Mesangial cell (primary cell): Measurements from ENCODE around the gene RCOR2. TPM values are rescaled to one million over a fixed set of nuclear protein-coding genes. Genes with fewer than 3 reads are reported as not detected.

ENCODE experiments used
- total RNA-seq: library from RNA; depleted of rRNA; stranded (reverse); fragments of >200 nt; gene quantifications from 2 replicates; pipeline ENCODE4 v1.2.3, GENCODE V29; 2015

Gene RCOR2
- total RNA-seq, result 3.1 and 6.7 TPM in 2 replicates

GRCh38 chr11:63916837-63917691, at the start of gene RCOR2:
Gene RCOR2 (minus strand): TSS chr11:63917164. CDS start chr11:63916456, 708 bp downstream.

DNA sequence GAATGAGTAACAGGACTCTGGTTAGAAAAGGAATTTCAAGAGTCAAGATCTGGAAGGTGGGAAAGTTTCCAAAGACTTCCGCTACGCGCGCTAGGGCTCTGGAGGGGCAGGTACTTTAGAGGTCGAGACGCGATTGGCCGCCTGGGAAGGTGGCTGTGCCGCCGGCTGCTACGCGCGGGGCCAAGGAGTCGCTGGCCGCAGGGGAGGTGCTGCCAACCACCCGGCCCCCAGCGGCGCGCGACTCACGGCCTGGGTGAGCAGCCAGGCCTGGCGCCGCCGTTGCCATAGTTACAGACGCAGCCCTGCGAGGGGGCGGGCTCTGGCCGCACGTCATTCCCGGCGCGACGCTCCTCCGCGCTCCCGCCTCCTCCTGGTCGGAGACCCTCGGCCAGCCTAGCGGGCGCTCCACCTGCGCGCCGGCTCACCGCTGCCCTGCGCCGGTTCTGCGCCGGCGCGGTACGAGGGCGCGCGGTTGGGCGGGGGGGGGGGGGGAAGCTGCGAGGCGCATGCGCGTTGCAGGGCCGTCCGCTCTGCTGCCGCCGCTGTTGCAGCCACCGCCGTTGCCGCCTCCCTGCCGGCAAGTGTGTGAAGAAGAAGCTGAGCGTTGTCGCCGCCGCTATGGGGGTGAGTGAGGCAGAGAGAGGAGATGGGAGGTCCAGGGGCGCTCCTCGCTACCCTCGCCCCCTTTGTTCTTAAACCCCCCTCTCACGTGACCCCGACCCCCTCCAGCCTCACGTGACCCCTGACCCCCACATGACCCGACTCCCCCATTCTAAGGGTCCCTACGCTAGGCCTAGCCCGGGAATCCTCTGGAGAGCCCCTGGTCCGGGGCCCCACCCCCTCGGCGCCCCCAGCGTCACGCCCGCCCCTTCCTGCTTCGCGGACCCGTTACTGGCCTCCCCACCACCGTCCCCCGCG, 21.8 kb upstream of the RCOR2 start, which contains the start of gene NAA40:
Gene NAA40 (plus strand): TSS at position 524 of the 918 bp plus-strand sequence. CDS start 95 bp downstream, at position 619.

Other genes starting within 250 kb of the RCOR2 start
- gene ATL3, start 245.8 kb downstream of the RCOR2 start, total RNA-seq, result 40.7 and 43.0 TPM in 2 replicates
- 87.8 and 129 TPM in 2 replicates for gene RTN3, start 235.7 kb downstream of the RCOR2 start, total RNA-seq
- gene ZFTA, start 148.4 kb downstream of the RCOR2 start, total RNA-seq, result 7.2 and 22.3 TPM in 2 replicates
- 24.2 and 31.9 TPM in 2 replicates for gene SPINDOC, start 103.7 kb downstream of the RCOR2 start, total RNA-seq
- 23.6 and 26.4 TPM in 2 replicates for gene MARK2, start 78.1 kb downstream of the RCOR2 start, total RNA-seq
- gene NAA40, start 21.8 kb upstream of the RCOR2 start, total RNA-seq, result 10.3 and 13.7 TPM in 2 replicates
- 816 and 1,119 TPM in 2 replicates for gene COX8A, start 57.5 kb upstream of the RCOR2 start, total RNA-seq
- gene OTUB1, start 69.3 kb upstream of the RCOR2 start, total RNA-seq, result 122 and 156 TPM in 2 replicates
- gene FLRT1, start 118.8 kb upstream of the RCOR2 start, total RNA-seq, result under 0.01 and 0.25 TPM in 2 replicates
- gene MACROD1, start 248.9 kb upstream of the RCOR2 start, total RNA-seq, result 18.6 and 53.9 TPM in 2 replicates